Kidney capillary endothelial cell (primary cell): ENCODE results near the gene BCAS4.

Experiments used
- DNase-seq: peaks from one replicate; pipeline ENCODE4 v3.0.0-alpha.2; 2018; ENCODE audit warnings: low spot score

The BCAS4 gene

DNA sequence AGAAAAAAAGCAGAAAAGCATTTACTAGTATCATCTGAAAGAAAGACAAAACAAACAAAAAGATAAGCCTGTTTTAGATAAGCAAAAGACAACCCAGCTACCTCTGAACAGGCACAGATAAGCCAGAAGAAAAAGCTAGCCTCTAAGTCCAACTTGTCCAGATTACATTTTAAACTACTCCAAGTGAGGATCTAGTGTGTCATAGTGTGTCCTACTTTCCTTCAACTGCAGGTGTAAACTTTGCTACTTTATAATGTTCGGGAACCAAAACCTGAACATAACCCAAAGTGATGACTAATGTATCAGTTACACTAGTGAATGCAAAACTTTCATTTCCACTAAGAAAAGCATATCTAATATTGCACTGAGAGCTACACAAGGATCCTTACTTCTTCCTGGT is 116.9 kb downstream of the BCAS4 start:
- no peak for DNase-seq

DNA sequence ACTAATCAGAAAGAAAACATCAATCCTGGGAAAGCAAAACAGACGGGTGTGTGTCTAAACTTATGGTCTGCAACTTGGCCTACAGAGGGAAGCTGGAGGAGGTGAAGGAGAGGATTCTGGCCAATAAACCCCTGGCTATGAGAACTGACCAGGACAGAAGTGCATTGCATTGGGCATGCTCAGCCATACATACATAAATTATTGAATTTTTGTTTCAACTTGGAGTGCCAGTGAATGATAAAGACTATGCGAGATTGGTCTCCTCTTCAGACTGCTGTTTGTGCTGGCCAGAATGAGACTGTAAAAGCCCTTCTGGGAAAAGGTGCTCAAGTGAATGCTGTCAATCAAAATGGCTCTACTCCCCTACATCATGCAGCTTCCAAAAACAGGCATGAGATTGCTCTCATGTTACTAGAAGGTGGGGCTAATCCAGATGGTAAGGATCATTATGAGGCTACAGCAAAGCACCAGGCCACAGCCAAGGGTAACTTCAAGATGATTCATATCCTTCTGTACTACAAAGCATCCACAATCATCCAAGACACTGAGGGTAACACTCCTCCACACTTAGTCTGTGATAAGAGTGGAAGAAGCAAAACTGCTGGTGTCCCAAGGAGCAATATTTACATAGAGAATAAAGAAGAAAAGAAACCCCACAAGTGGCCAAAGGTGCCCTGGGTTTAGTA is 119.0 kb downstream of the BCAS4 start:
- DNase-seq: peak; percentile 71

DNA sequence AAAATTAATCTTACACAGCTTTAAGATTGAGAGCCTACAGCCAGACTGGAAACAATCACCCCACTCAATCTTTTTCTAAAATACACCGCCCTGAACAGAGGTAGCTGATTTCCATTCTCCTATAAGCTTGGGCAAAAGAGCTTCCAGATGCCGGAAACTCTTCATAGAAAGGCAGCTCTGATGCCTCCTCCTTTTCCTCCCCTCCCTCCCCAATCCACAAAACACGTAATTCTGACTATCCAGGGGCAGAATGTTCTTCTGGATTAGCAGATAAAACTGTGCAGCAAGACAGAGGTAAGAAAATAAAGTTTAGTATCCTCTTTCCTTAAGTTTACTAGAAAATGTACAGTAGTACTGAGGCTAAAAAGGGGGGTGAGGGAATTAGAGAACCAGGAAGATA is 120.6 kb downstream of the BCAS4 start:
- no peak for DNase-seq

DNA sequence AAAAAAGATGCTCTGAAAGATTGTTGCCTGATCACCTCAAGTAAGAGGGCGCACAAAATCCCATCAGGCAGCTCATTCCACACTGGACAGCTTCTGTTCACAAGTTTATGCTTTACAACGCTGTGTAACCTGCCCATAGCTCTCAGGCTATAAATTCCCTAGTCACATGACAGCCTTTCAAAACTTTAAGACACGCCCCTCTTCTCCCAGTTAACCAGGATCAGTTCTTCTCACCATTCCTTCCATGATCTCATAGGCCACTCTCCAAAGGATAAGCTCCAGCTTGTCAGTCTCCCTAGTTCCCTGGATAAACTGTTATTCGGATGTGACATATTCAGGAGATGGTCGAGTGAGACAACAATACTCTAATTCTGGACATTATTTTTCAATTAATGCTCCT is 121.4 kb downstream of the BCAS4 start:
- no peak for DNase-seq

DNA sequence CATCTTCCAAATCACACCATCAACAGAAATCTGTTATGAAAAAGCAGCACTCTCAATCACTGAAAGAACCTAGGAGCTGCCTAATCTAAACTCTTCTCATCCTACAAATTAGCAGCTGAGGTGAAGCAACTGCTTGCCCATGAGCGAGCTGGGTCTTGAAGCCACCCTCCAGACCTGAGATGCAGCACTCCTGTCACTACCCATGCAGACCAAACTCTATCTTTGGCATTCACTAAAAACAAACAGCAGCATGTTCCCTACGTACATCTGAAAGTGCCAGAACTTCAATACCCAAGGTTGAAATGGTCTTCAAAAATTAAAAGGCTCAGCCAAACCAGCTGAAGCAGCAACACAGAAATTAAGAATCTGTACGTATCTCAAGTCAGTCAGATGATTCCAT is 122.1 kb downstream of the BCAS4 start:
- no peak for DNase-seq

DNA sequence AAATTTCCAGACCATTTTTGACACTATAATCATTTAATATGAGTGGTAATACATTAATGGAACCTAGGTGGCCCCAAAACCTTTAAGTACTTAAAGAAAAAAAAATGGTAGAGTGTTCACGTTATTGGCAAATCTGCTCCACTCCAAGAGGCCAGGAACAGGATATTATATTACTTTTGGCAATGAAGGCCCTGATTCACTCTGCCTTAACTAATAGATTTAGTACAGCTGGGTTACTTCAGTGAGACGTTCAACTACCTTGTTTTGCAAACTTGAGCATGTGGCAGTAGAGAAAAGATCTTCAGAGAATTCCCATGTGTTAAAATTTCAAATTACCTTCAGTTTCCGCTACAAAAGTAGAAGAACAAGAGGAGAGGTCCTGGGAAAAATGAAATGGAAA is 123.5 kb downstream of the BCAS4 start:
- DNase-seq: no peak

DNA sequence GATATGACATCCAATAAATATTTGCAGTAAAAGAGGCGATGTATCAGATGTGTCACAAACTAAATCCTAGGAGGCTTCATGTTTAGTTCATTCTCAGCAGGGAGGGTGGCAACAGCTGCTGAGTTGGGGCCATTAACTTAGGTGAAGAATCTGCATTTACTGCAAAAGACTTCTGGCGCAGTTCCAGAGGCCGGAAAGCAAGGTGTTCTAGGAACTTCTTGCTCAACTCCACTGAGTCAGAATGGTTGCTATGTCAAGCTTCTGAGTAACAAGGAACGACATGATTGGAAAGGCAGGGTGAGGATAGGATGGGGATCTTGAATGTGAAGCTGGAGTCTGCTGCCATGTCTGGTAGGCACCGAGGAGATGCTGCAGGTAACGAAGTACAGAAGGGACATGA is 124.7 kb downstream of the BCAS4 start:
- peak; percentile 41 for DNase-seq

DNA sequence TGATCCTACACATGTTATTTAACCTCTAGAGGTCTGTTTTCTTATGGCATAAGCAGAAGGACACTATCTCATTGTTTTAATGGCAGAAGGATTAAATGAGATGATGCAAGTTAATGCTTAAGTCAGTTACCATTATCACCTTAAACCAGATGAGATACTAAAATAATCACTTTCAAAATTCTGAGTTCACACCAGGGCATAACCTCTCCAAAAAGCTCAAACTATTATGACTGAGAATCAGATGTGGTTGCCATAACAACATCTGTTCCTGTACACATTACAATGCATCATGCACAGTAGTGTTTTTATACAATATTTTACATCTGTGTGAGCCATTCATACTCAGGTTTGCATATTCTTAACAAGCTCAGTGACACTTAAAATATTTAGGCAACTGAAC is 126.1 kb downstream of the BCAS4 start:
- no peak for DNase-seq

DNA sequence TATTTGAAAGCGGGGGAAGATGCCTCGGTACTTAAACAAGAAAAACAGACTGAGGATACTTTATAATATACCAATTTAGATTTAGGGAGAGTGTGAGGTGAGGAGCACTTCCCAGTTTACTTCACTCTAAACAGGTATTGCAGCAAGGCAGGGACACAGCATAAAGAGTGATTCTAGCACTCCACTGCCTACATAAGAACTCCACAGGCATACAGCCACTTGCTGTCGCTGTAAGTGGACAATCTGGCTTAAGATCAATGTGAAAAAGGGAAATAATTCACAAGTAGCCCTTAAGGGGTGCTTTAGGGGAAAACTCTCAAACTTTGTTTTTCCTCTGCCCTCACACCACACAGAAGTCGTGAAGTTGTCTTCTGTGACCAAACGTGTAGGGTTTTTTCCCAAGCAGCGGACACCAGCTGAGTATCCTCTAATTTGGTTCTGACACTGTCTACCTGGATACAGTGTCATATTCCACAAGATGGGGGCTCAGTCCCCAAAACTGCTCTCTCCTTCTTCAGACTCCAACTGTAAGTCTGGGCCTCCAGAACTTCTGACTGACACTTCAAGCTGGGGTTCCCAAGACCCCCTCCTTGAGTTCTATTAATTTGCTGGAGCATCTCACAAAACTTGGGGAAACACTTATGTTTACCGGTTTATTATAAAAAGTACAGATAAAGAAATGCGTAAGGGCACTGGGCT is 127.1 kb downstream of the BCAS4 start:
- no peak for DNase-seq

DNA sequence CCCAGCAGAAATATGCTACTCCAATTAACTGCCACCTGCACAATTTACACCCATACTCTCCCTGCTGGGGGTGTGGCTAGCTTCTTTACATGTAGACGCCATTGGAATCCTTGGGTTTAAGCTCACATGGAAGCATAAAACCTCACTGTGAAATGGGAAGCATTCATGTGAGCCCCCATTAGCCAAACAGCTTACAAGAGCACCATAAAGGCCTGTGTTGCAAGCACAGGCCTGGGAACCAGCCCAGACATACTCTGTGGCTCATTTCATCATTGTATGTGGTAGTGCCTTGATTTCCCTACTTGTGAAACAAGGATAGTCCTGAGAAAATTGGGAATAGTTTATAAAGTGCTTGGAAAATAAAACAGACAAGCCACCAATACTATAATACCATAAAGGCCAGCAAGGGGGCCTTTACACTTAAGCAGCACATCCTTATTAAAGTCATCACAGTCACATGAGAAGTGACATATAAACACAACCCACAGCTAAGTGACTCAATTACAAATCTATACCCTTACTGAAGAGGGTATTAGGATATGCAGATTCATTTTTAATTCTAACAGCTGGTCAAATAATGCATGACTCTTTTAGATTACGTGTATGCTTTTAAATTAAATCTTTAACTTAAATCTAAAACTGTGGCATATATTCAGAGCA is 129.5 kb downstream of the BCAS4 start:
- DNase-seq: no peak

DNA sequence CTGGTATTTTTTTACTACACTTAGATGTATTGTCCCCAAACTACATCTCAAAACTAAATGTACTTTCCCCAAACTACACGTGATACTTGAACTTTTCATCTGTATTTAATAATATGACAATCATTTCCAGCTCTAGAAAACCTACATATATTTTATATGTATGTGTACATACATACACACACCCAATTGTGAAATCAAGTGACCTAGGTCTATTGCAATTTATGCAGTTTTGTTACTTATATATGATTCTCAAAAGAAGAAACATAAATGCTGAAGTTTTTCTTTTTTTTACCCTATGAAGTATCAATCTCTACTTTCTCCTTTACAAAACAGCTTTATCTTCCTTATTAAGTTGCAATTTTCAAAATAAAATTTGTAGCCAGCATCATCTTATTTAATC is 131.7 kb downstream of the BCAS4 start:
- no peak for DNase-seq
